Natural killer cell (primary cell): ENCODE measurements around the gene CEL. TPM values are rescaled to one million over a fixed set of nuclear protein-coding genes. Genes with fewer than 3 reads are reported as not detected.

Experiments used
- ATAC-seq, 3 donors: fragments of 150-1000 bp in 2 of 3; fragments of 200-7000 bp in 1 of 3; cut with Tn5 transposase; 1 replicate in 1 of 3; 2 replicates in 2 of 3; pipeline ENCODE4 v1.10.0; 2021; ENCODE audit warnings: mild to moderate bottlenecking in 2 of 3, moderate library complexity in 2 of 3
- DNase-seq, 2 donors: peaks; one replicate each; pipeline versions ENCODE4 v3.0.0 to v3.0.0-alpha.2; 2013 to 2021; ENCODE audit warnings: mixed read lengths in 1 of 2
- H3K27ac ChIP-seq: one replicate; pipeline ENCODE4 v1.5.1; 2013; ENCODE audit warnings: mild to moderate bottlenecking, low read length
- H3K27me3 ChIP-seq: one replicate; pipeline ENCODE4 v1.6.1; 2013; ENCODE audit warnings: low read length; ENCODE audit not compliant: control insufficient read depth, insufficient read depth
- H3K36me3 ChIP-seq: one replicate; pipeline ENCODE4 v1.6.1; 2013; ENCODE audit warnings: low read length; ENCODE audit not compliant: control insufficient read depth, insufficient read depth
- H3K4me1 ChIP-seq: one replicate; pipeline ENCODE4 v1.6.1; 2013; ENCODE audit warnings: low read length; ENCODE audit not compliant: control insufficient read depth, insufficient read depth
- H3K4me3 ChIP-seq: one replicate; pipeline ENCODE4 v1.5.1; 2013; ENCODE audit warnings: low read length
- H3K9me3 ChIP-seq: one replicate; pipeline ENCODE4 v1.6.1; 2013; ENCODE audit warnings: low read length; ENCODE audit not compliant: control insufficient read depth, insufficient read depth
- H3K27ac Mint-ChIP-seq, 2 donors: one replicate each; pipeline ENCODE4 v1.8.0; 2022; ENCODE audit warnings: mild to moderate bottlenecking in 2 of 2, mixed read lengths in 2 of 2, moderate library complexity in 1 of 2
- H3K27me3 Mint-ChIP-seq, 2 donors: one replicate each; pipeline ENCODE4 v1.8.0; 2022; ENCODE audit warnings: low read depth in 2 of 2, mixed read lengths in 2 of 2
- H3K36me3 Mint-ChIP-seq: one replicate; pipeline ENCODE4 v1.8.0; 2022; ENCODE audit warnings: mixed read lengths
- H3K4me1 Mint-ChIP-seq, 2 donors: one replicate each; pipeline ENCODE4 v1.8.0; 2022; ENCODE audit warnings: mixed read lengths in 2 of 2
- H3K4me3 Mint-ChIP-seq: one replicate; pipeline ENCODE4 v1.8.0; 2022; ENCODE audit warnings: mild to moderate bottlenecking, moderate library complexity, mixed read lengths
- H3K9me3 Mint-ChIP-seq, 2 donors: one replicate each; pipeline ENCODE4 v1.8.0; 2022; ENCODE audit warnings: mixed read lengths in 2 of 2
- CTCF ChIP-seq: fragments of 200-600 bp; IDR thresholded peaks from one replicate; pipeline ENCODE4 v1.8.0; 2022; ENCODE audit warnings: antibody characterized with exemption
- WGBS: methylation state at CpG from one replicate; pipeline ENCODE4 v1.1.7; 2013; ENCODE audit warnings: missing lambda C conversion rate; ENCODE audit not compliant: insufficient coverage; 5-methylcytosine and 5-hydroxymethylcytosine counted together
- intact Hi-C: fragments of 100-400 bp; cut with micrococcal nuclease; formaldehyde crosslinking; loops from one replicate; pipeline ENCODE4 v1.14.2; 2022
- total RNA-seq, 4 donors: library from RNA; stranded (reverse); fragments of 120-200 nt in 1 of 4; gene quantifications; one replicate each; pipeline versions ENCODE4 v1.2.3 to v1.2.4, GENCODE V29; 2013 to 2022

The CEL gene
- total RNA-seq, 3 donors from 2014 or later (not counting 1 experiment from before 2014, with no cell fraction given), result 0.18 to 0.68 (median 0.42) TPM

- DNase-seq, result no peak
- peak overlapping the region; percentile 58 to 74 for H3K27ac Mint-ChIP-seq
- H3K27me3 Mint-ChIP-seq, result no peaks in the 10 kb centered on the region
- H3K27ac ChIP-seq, result no peak overlapping the region
- H3K4me1 ChIP-seq, result peaks cover 5% of the 10 kb centered on the region
- WGBS, result 90% methylated on average over 17 of the region's 17 CpGs
- H3K4me1 Mint-ChIP-seq, result peaks cover 5 to 14% of the 10 kb centered on the region in 2 donors
- H3K4me3 Mint-ChIP-seq, result no peak overlapping the region
- no peaks in the 10 kb centered on the region for H3K9me3 Mint-ChIP-seq
- H3K4me3 ChIP-seq, result no peak overlapping the region
- H3K27me3 ChIP-seq, result no peaks in the 10 kb centered on the region
- H3K36me3 ChIP-seq, result peaks cover 84% of the 10 kb centered on the region
- H3K36me3 Mint-ChIP-seq, result no peaks in the 10 kb centered on the region
- intact Hi-C loops, result no loop called here
- H3K9me3 ChIP-seq, result no peaks in the 10 kb centered on the region
- no peak for ATAC-seq
- no peak for TF ChIP-seq CTCF
Observed at GRCh38 chr9:133106511-133107244, 44.9 kb downstream of the CEL start.

GRCh38 chr9:133107245-133107722, 45.5 kb downstream of the CEL start:
- no peak for DNase-seq
- TF ChIP-seq CTCF, result no peak
- peak overlapping the region; percentile 53 to 97 for H3K27ac Mint-ChIP-seq
- intact Hi-C loops, result no loop called here
- H3K27ac ChIP-seq, result no peak overlapping the region
- H3K27me3 Mint-ChIP-seq, result no peaks in the 10 kb centered on the region
- no peak for ATAC-seq
- H3K4me1 Mint-ChIP-seq, result peaks cover 6 to 17% of the 10 kb centered on the region in 2 donors
- no peaks in the 10 kb centered on the region for H3K9me3 Mint-ChIP-seq
- H3K4me3 ChIP-seq, result no peak overlapping the region
- H3K4me1 ChIP-seq, result peaks cover 9% of the 10 kb centered on the region
- peaks cover 83% of the 10 kb centered on the region for H3K36me3 ChIP-seq
- no peaks in the 10 kb centered on the region for H3K27me3 ChIP-seq
- 91% methylated on average over 13 of the region's 13 CpGs for WGBS
- H3K36me3 Mint-ChIP-seq, result no peaks in the 10 kb centered on the region
- H3K4me3 Mint-ChIP-seq, result no peak overlapping the region
- no peaks in the 10 kb centered on the region for H3K9me3 ChIP-seq

GRCh38 chr9:133107961-133108793, 46.4 kb downstream of the CEL start:
- peak overlapping the region; percentile 94 to 97 for H3K27ac Mint-ChIP-seq
- no peaks in the 10 kb centered on the region for H3K36me3 Mint-ChIP-seq

More at GRCh38 chr9:133107961-133108793, 46.4 kb downstream of the CEL start:
- H3K27me3 Mint-ChIP-seq, result no peaks in the 10 kb centered on the region
- ATAC-seq, result no peak
- 93% methylated on average over 18 of the region's 18 CpGs for WGBS
- peaks cover 17% of the 10 kb centered on the region for H3K4me1 ChIP-seq
- no peaks in the 10 kb centered on the region for H3K9me3 ChIP-seq
- H3K4me3 ChIP-seq, result no peak overlapping the region
- no peaks in the 10 kb centered on the region for H3K27me3 ChIP-seq
- H3K27ac ChIP-seq, result no peak overlapping the region
- TF ChIP-seq CTCF, result no peak
- H3K4me1 Mint-ChIP-seq, result peaks cover 14 to 22% of the 10 kb centered on the region in 2 donors
- H3K9me3 Mint-ChIP-seq, result no peaks in the 10 kb centered on the region
- no peak overlapping the region for H3K4me3 Mint-ChIP-seq
- H3K36me3 ChIP-seq, result peaks cover 74% of the 10 kb centered on the region
- no peak for DNase-seq
- intact Hi-C loops, result no loop called here
